HG03045 (cell line): Measurements from ENCODE around the gene HDAC9.

Source experiments
- ATAC-seq: cut with Tn5 transposase; IDR thresholded peaks from one replicate; pipeline ENCODE4 v1.9.1; 2021; ENCODE audit warnings: mild to moderate bottlenecking, moderate library complexity; ENCODE audit not compliant: unreplicated experiment

The HDAC9 gene

GRCh38 chr7:18495412-18496340, at the start of gene HDAC9:
TSS of gene HDAC9 (plus strand) at chr7:18495749. CDS start at chr7:18496303, 554 bp downstream.
- ATAC-seq: peak; percentile 89

GRCh38 chr7:18445916-18446520, 49.5 kb upstream of the HDAC9 start:
- no peak for ATAC-seq

GRCh38 chr7:18450019-18450418, 45.5 kb upstream of the HDAC9 start:
- ATAC-seq: no peak

GRCh38 chr7:18455606-18456005, 39.9 kb upstream of the HDAC9 start:
- no peak for ATAC-seq

- ATAC-seq: no peak
Measured at GRCh38 chr7:18457832-18458231, 37.7 kb upstream of the HDAC9 start.

GRCh38 chr7:18458830-18459229, 36.7 kb upstream of the HDAC9 start:
- ATAC-seq: no peak

GRCh38 chr7:18459484-18460245, 35.9 kb upstream of the HDAC9 start:
- no peak for ATAC-seq

GRCh38 chr7:18461785-18462467, 33.6 kb upstream of the HDAC9 start:
- ATAC-seq: peak; percentile 63

GRCh38 chr7:18464830-18465229, 30.7 kb upstream of the HDAC9 start:
- no peak for ATAC-seq

GRCh38 chr7:18467011-18467410, 28.5 kb upstream of the HDAC9 start:
- ATAC-seq: no peak

- no peak for ATAC-seq
Measured at GRCh38 chr7:18468795-18469194, 26.8 kb upstream of the HDAC9 start.

- no peak for ATAC-seq
Measured at GRCh38 chr7:18469316-18469715, 26.2 kb upstream of the HDAC9 start.

- no peak for ATAC-seq
Measured at GRCh38 chr7:18471476-18472160, 23.9 kb upstream of the HDAC9 start.

GRCh38 chr7:18472161-18472483, 23.4 kb upstream of the HDAC9 start:
- no peak for ATAC-seq

GRCh38 chr7:18473119-18473518, 22.4 kb upstream of the HDAC9 start:
- ATAC-seq: no peak

- ATAC-seq: no peak
Measured at GRCh38 chr7:18474944-18475343, 20.6 kb upstream of the HDAC9 start.

GRCh38 chr7:18475488-18475887, 20.1 kb upstream of the HDAC9 start:
- no peak for ATAC-seq

GRCh38 chr7:18481776-18482175, 13.8 kb upstream of the HDAC9 start:
- no peak for ATAC-seq

- ATAC-seq: no peak
Measured at GRCh38 chr7:18488049-18488448, 7.5 kb upstream of the HDAC9 start.

- ATAC-seq: no peak
Measured at GRCh38 chr7:18489624-18490023, 5.9 kb upstream of the HDAC9 start.

- ATAC-seq: no peak
Measured at GRCh38 chr7:18491871-18492270, 3.7 kb upstream of the HDAC9 start.
